ENCODE measurements around the gene SEM1.

GRCh38 chr7:96663457-96663856 lies 46.2 kb downstream of the SEM1 start:
- TF ChIP-seq, protein P1, sequence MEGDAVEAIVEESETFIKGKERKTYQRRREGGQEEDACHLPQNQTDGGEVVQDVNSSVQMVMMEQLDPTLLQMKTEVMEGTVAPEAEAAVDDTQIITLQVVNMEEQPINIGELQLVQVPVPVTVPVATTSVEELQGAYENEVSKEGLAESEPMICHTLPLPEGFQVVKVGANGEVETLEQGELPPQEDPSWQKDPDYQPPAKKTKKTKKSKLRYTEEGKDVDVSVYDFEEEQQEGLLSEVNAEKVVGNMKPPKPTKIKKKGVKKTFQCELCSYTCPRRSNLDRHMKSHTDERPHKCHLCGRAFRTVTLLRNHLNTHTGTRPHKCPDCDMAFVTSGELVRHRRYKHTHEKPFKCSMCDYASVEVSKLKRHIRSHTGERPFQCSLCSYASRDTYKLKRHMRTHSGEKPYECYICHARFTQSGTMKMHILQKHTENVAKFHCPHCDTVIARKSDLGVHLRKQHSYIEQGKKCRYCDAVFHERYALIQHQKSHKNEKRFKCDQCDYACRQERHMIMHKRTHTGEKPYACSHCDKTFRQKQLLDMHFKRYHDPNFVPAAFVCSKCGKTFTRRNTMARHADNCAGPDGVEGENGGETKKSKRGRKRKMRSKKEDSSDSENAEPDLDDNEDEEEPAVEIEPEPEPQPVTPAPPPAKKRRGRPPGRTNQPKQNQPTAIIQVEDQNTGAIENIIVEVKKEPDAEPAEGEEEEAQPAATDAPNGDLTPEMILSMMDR (IDR thresholded peaks at IDR 0.05) = no peak
- no peak for TF ChIP-seq POLR2A (IDR thresholded peaks at IDR 0.05)

All from ovary (tissue), 3 donors.